Activated T-cell treated with anti-CD3 and anti-CD28 coated beads for 1 hour (primary cell): ENCODE measurements around the gene SH3TC1.

Experiments
- DNase-seq: peaks from one replicate; pipeline ENCODE4 v3.0.0-alpha.2; 2020; ENCODE audit warnings: low read depth

Gene SH3TC1

GRCh38 chr4:8215641-8216442, 16.8 kb downstream of the SH3TC1 start:
- no peak for DNase-seq

DNA sequence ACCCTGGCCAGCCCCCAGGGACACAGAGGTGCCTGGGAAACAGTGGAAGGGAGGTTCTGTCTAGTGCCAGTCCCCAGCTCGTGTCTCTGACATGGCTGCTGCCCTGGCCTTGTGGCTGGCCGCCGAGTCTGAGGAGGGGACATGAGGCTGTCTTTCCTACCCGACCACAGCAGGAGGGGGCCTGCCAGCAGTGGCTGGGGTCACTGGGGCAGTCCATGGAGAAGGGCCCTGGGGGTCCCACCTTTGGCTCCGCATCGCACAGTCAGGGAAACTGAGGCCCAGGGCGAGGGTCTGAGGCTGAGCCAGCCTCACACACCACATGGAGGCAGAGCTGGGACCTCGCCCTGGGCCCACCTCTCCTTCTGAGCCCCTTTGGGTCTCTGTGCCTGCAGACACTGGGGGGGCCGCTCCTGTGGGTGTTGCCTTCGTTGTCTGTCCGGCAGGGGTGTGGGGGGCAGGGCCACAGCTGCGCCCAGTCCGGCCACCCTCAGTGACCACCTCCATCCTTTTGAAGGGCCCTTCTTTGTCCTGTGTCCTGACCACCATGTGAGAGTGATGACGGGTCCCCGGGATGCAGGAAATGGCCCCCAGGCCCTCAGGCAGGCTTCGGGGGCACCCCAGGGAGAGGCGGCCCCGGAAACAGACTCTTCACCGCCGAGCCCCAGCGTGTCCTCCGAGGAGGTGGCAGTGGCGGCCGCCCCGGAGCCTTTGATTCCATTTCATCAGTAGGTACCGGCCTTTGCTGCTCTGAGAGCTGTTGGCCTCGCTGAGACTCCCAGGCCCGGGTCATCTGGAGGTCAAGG, 17.6 kb downstream of the SH3TC1 start:
- no peak for DNase-seq

DNA sequence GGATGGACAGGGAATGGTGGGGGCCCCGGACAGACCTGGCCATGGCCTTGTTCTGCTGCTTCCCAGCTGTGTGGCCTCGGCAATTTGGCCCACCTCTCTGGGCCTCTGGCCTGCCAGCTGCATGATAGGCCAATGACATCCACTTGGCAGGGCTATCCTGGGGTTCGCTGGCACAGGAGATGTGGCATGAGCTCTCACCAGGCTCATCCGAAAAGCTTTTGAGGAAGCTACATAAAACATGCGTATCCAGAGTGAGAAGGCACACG, 18.1 kb downstream of the SH3TC1 start:
- DNase-seq = no peak

DNA sequence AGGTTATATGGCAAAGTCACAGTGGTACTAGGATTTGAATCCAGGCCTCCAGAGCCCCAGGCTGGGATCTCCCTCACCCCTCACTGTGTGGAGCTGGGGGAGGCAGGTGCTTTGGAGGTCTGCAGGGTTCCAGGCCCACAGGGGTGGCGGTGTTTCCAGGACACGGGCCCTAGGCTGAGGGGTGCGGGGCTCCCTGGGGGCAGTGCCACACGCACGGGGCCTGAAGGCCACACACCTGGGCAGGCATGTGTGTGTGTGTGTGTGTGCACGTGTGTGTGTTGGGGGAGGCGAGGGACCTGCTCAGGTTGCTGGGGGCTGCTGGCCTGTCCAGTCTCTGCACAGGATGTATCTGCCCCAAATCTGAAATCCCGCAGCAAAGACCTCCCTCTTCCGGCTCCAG, 18.8 kb downstream of the SH3TC1 start:
- DNase-seq = no peak

GRCh38 chr4:8218371-8219031, 19.4 kb downstream of the SH3TC1 start:
- no peak for DNase-seq

DNA sequence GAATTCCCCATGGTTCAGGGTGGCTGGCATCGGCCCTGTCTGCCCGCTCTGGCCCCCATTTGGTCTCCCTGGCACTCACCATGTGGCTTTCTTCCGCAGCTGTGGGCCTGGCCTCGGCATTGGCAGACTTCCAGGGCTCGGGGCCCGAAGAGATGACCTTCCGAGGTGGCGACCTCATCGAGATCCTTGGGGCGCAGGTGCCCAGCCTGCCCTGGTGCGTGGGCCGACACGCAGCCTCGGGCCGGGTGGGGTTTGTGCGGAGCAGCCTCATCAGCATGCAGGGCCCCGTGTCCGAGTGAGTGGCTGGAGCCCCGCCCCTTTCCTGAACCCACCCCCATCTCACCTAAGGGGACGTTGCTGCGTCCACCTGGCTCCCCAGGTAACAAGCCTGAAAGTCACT, 20.1 kb downstream of the SH3TC1 start:
- no peak for DNase-seq

DNA sequence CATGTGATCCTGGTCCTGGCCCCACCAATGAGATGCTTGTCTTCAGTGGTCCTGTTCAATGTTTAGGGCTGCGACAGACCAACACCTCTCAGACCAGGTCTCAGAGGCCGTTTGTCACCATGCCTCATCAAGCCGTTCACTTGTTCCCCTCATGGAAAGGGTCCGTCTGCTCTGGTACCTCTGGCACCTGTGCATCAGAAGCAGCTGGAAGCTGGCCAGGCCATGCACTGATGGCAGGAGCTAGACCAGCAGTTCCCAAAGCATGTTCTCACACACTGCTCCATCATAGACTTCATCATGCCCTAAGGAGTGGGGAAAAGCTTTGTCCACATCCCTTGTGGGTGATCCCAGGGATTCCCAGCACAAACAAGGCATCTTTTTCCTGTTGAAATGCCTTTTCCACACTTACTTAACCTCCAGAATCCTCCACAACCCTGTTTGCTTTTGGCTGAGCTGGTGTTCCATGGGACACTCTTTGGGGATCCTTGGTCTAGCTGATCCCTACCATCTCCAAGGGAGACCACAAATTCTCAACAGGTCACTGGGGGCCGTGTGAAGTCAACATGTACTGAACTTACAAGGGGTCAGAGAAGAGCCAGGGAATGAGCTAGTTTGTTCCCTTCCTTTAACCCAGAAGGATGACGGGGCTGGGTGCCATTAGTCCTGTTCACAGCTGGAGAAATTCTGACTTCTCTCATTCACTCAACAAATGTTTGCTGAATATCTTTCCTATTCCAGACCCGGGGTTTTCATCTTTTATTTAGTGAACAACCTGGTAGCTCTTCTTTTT, 21.8 kb downstream of the SH3TC1 start:
- DNase-seq = no peak

- DNase-seq = no peak
Measured at GRCh38 chr4:8221476-8221875, 22.4 kb downstream of the SH3TC1 start.

DNA sequence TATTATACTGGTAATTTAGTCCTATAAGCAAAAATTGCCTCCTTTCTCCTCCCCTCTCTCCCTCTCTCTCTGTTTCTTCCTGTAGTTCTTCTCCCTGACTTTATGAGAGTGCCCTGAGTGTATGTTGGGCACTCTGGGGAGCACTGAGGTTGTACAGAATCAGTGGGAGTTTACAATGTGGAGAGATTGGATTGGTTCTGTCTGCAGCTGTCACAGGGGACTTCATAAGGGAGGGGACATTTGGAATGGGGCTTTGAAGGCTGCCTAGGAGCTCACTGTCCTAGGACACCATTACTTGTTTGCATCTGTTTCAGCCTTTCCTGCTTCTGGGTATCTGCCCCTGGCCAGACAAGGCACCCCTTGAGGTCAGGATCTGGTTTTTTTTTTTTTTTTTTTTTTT, 22.9 kb downstream of the SH3TC1 start:
- DNase-seq = no peak

DNA sequence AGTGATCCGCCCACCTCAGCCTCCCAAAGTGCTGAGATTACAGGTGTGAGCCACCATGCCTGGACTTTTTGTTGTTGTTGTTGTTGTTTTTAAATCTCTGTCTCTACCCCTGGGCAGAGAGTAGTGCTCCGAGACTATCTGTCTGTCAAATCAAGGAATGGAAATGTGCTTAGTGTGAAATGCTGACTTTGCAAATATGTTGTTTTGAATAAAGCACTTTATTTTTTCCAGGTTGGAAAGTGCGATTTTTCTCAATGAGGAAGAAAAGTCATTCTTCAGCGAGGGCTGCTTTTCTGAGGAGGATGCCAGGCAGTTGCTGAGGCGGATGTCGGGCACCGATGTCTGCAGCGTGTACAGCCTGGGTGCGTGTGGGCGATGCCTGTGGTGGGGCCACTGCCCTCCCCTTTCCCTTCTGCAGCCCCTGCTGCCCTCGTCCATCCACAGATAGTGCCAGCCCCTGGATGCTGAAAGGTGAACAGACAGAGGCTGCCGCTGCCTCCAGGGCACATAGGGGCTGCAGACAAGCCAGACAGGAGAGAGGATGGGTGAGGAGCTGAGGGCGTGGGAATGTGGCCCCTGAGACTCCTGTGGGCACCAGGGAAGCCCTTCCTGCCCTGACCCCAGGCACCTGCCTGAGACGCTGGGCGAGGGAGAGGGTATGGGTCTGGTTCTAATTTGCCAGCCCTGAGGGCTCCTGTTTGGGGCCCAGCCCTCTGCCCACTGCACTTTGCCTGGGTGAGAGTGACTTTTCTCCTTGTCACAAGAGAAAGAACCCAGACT, 23.7 kb downstream of the SH3TC1 start:
- no peak for DNase-seq

DNA sequence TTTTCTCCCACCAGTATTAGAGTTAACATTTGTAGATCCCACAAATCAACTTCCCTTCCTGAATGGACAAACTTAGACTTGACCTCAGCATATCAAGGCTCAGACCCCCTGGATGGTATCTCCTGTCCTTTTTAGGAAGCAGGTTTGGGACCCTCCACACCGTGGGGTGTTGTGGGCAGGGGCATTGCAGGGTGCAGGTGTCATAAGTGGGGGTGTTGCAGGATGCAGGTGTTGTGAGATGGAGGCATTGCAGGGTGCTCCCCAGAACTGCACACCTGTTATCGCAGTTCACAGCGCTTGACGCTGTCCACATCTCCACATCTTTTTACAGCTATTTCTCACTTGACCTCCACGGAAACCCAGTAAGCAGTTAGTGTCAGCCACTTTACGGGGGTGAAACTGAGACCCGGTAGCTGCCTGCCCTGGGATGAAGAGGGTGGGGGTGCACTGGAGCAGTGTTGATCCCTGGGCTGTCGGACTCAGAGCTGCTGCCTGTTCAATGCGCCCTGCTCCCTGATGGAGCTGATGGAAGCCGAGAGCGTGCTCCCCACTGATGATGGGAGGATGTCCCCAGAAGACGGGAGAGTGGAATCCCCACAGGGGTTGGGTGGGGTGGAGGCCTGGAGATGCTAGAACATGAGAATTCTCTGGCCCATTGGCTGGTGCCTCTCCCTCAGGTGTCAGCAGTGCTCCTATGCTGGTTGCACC, 25.3 kb downstream of the SH3TC1 start:
- no peak for DNase-seq

GRCh38 chr4:8224975-8225625, 26.0 kb downstream of the SH3TC1 start:
- no peak for DNase-seq

DNA sequence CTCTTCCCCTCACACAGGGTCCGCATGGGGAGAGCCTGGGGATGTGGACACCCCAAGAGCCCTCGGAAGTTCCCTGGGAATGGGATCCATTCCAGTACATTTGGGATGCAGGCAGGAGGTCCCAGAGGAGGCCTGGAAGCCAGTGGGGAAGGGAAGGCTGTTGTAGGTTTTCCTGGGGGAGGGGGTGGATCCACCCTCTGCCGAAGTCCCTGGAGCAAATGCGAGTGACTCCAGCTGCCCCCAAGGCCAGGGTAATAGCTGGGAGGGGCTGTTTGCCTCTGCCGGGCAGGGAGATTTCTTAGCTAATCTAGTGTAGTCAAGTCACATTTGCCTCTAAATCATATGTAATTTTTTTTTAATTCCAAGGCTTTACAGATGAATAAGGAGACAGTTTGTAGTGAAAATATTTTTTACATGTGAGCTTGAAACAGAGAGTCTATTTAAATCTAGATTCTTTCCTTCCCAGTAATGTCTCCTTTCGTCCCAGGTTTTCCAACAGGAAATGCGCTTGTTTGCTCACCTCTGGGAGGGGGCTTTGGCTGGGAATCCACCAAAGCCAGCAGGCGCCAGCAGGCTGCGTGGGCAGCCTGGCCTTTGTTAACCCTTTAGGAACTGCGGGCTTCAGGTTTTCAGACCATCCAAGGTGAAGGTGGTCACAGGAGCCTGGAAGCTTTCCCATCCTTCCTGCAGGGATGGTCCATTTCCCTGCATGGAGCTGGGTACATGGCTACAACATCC, 26.8 kb downstream of the SH3TC1 start:
- DNase-seq = no peak

GRCh38 chr4:8227201-8227770, 28.2 kb downstream of the SH3TC1 start:
- DNase-seq = no peak

DNA sequence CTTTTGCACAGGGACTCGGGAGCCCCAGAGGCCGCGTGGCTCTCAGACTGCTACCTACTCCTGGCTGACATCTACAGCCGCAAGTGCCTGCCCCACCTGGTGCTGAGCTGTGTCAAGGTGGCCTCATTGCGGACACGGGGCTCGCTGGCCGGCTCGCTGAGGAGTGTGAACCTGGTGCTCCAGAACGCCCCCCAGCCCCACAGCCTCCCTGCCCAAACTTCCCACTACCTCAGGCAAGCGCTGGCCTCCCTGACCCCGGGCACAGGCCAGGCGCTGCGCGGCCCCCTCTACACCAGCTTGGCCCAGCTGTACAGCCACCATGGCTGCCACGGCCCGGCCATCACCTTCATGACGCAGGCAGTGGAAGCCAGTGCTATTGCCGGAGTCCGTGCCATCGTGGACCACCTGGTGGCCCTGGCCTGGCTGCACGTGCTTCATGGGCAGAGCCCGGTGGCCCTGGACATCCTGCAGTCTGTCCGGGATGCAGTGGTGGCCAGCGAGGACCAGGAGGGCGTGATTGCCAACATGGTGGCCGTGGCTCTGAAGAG, 28.8 kb downstream of the SH3TC1 start:
- no peak for DNase-seq

DNA sequence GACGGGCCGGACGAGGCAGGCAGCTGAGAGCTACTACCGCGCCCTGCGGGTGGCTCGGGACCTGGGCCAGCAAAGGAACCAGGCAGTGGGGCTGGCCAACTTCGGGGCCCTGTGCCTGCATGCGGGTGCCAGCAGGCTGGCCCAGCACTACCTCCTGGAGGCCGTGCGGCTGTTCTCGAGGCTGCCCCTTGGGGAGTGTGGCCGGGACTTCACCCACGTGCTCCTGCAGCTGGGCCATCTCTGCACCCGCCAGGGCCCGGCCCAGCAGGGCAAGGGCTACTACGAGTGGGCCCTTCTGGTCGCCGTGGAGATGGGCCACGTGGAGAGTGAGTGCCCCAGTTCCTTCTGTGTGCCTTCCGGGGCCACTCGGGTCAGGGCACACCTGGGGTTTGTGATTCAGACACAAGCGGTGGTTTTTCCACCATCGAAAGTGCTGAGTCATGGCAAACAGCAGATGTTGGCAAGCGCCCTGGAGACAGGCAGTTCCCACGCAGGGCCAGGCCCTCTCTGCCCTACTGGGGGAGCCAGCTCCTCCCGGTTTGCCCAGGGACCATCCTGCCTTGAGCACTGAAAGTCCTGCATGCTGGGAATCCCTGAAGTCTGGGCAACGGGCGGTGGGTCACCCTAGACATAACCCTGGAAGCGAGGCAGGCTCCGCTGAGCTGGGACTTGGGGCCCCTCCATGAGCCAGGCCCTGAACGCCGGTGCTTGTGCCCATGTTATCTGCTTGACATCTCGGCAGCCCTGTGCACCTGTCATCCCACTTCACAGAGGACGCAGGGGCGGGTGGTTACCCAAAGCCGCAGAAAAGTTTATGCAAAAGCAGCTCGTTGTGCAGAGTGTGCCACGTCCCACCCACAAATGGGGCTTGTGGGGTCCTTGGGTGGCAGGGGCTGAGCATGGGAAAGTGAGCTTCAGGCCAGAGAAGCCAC, 29.5 kb downstream of the SH3TC1 start:
- peak; percentile 48 for DNase-seq

GRCh38 chr4:8229331-8229975, 30.4 kb downstream of the SH3TC1 start:
- no peak for DNase-seq
